H9 (cell line): ENCODE data around the gene IGFLR1. TPM values are rescaled to one million over a fixed set of nuclear protein-coding genes. Genes with fewer than 3 reads are reported as not detected.

ENCODE experiments used
- DNase-seq: peaks from one replicate; pipeline ENCODE4 v3.0.0-alpha.2; 2017
- H2AFZ ChIP-seq: one replicate; pipeline ENCODE4 v1.6.1; 2013; ENCODE audit warnings: mild to moderate bottlenecking, low read length, control low read depth, moderate library complexity
- H2AK5ac ChIP-seq: 2 replicates; pipeline ENCODE4 v1.6.1; 2013; ENCODE audit warnings: low read length, control low read depth, mixed read lengths; ENCODE audit not compliant: insufficient read length
- H2BK120ac ChIP-seq: one replicate; pipeline ENCODE4 v1.6.1; 2013; ENCODE audit warnings: low read depth, mild to moderate bottlenecking, low read length, control low read depth, inconsistent platforms; ENCODE audit not compliant: poor library complexity, severe bottlenecking
- H2BK12ac ChIP-seq: 2 replicates; pipeline ENCODE4 v1.6.1; 2013; ENCODE audit warnings: low read length, control low read depth, mixed read lengths, low read depth; ENCODE audit not compliant: insufficient read length
- H2BK15ac ChIP-seq: 2 replicates; pipeline ENCODE4 v1.6.1; 2013; ENCODE audit warnings: low read depth, low read length, control low read depth
- H2BK20ac ChIP-seq: one replicate; pipeline ENCODE4 v1.6.1; 2013; ENCODE audit warnings: low read depth, mild to moderate bottlenecking, low read length, control low read depth, inconsistent platforms; ENCODE audit not compliant: poor library complexity, severe bottlenecking
- H2BK5ac ChIP-seq: 2 replicates; pipeline ENCODE4 v1.6.1; 2013; ENCODE audit warnings: low read length, control low read depth, mixed read lengths; ENCODE audit not compliant: insufficient read length
- H3K14ac ChIP-seq: 2 replicates; pipeline ENCODE4 v1.6.1; 2013; ENCODE audit warnings: low read length, control low read depth; ENCODE audit not compliant: insufficient read depth
- H3K18ac ChIP-seq: 2 replicates; pipeline ENCODE4 v1.6.1; 2013; ENCODE audit warnings: low read depth, mild to moderate bottlenecking, mixed read lengths, low read length, control low read depth; ENCODE audit not compliant: insufficient read length
- H3K23ac ChIP-seq: 2 replicates; pipeline ENCODE4 v1.6.1; 2013; ENCODE audit warnings: low read length, control low read depth, mixed read lengths, low read depth; ENCODE audit not compliant: insufficient read length
- H3K23me2 ChIP-seq: 2 replicates; pipeline ENCODE4 v1.6.1; 2013; ENCODE audit warnings: low read depth, mild to moderate bottlenecking, mixed read lengths, low read length, control low read depth; ENCODE audit not compliant: insufficient read length, poor library complexity, severe bottlenecking
- H3K27ac ChIP-seq: 2 replicates; pipeline ENCODE4 v1.5.1; 2013; ENCODE audit warnings: low read length, control low read depth, mixed read lengths, low read depth; ENCODE audit not compliant: insufficient read length
- H3K27me3 ChIP-seq: 2 replicates; pipeline ENCODE4 v1.6.1; 2013; ENCODE audit warnings: low read length, control low read depth, inconsistent platforms; ENCODE audit not compliant: insufficient read depth
- H3K4ac ChIP-seq: 2 replicates; pipeline ENCODE4 v1.6.1; 2013; ENCODE audit warnings: low read depth, mild to moderate bottlenecking, control low read depth, inconsistent platforms, low read length, moderate library complexity
- H3K4me1 ChIP-seq: 2 replicates; pipeline ENCODE4 v1.6.1; 2013; ENCODE audit warnings: low read length, control low read depth, inconsistent platforms; ENCODE audit not compliant: insufficient read depth
- H3K4me2 ChIP-seq: 2 replicates; pipeline ENCODE4 v1.6.1; 2013; ENCODE audit warnings: low read length, control low read depth, mixed read lengths; ENCODE audit not compliant: insufficient read length, insufficient read depth
- H3K56ac ChIP-seq: 2 replicates; pipeline ENCODE4 v1.6.1; 2013; ENCODE audit warnings: low read depth, mild to moderate bottlenecking, mixed read lengths, low read length, control low read depth; ENCODE audit not compliant: insufficient read length
- H3K79me1 ChIP-seq: 2 replicates; pipeline ENCODE4 v1.6.1; 2013; ENCODE audit warnings: low read depth, mild to moderate bottlenecking, moderate library complexity, low read length, control low read depth, inconsistent platforms; ENCODE audit not compliant: insufficient read depth, poor library complexity, severe bottlenecking
- H3K79me2 ChIP-seq: 2 replicates; pipeline ENCODE4 v1.6.1; 2013; ENCODE audit warnings: low read length, control low read depth, inconsistent platforms; ENCODE audit not compliant: insufficient read depth
- H3K9ac ChIP-seq: 2 replicates; pipeline ENCODE4 v1.6.1; 2013; ENCODE audit warnings: low read length, control low read depth, mixed read lengths; ENCODE audit not compliant: insufficient read length; ENCODE audit errors: extremely low read depth
- H3K9me3 ChIP-seq: one replicate; pipeline ENCODE4 v1.6.1; 2013; ENCODE audit warnings: low read depth, low read length, inconsistent platforms; ENCODE audit not compliant: control insufficient read depth
- H3T11ph ChIP-seq: one replicate; pipeline ENCODE4 v1.6.1; 2013; ENCODE audit warnings: mild to moderate bottlenecking, low read length, control low read depth, inconsistent platforms
- H4K20me1 ChIP-seq: one replicate; pipeline ENCODE4 v1.6.1; 2013; ENCODE audit not compliant: control insufficient read depth, insufficient read length, insufficient read depth
- H4K5ac ChIP-seq: 2 replicates; pipeline ENCODE4 v1.6.1; 2013; ENCODE audit warnings: low read depth, mild to moderate bottlenecking, mixed read lengths, low read length, control low read depth; ENCODE audit not compliant: insufficient read length
- H4K8ac ChIP-seq: replicated peaks from 2 replicates; pipeline ENCODE4 v1.6.1; 2013; ENCODE audit warnings: low read length, control low read depth, mixed read lengths, low read depth; ENCODE audit not compliant: insufficient read length
- H4K91ac ChIP-seq: 2 replicates; pipeline ENCODE4 v1.6.1; 2013; ENCODE audit warnings: low read depth, mild to moderate bottlenecking, moderate library complexity, mixed read lengths, low read length, control low read depth; ENCODE audit not compliant: insufficient read length
- H3K27ac Mint-ChIP-seq, 3 experiments: 2 replicates in 2 of 3; 3 replicates in 1 of 3; pipeline ENCODE4 v1.8.0; 2020 to 2021; ENCODE audit warnings: mixed read lengths in 3 of 3, mild to moderate bottlenecking in 1 of 3, moderate library complexity in 1 of 3
- H3K27me3 Mint-ChIP-seq: 2 replicates; pipeline ENCODE4 v1.8.0; 2021; ENCODE audit warnings: low read depth, mild to moderate bottlenecking, moderate library complexity, mixed read lengths
- H3K36me3 Mint-ChIP-seq, 3 experiments: 2 replicates in 2 of 3; 3 replicates in 1 of 3; pipeline ENCODE4 v1.8.0; 2020 to 2021; ENCODE audit warnings: low read depth in 3 of 3, mixed read lengths in 3 of 3; ENCODE audit not compliant: insufficient read depth in 1 of 3
- H3K4me1 Mint-ChIP-seq, 2 experiments: 2 replicates each; pipeline ENCODE4 v1.8.0; 2020; ENCODE audit warnings: mixed read lengths in 2 of 2
- H3K4me3 Mint-ChIP-seq, 2 experiments: 2 replicates in 1 of 2; 3 replicates in 1 of 2; pipeline ENCODE4 v1.8.0; 2020 to 2021; ENCODE audit warnings: mild to moderate bottlenecking in 2 of 2, mixed read lengths in 2 of 2, moderate library complexity in 1 of 2
- H3K9me3 Mint-ChIP-seq, 2 experiments: 2 replicates in 1 of 2; 3 replicates in 1 of 2; pipeline ENCODE4 v1.8.0; 2020; ENCODE audit warnings: mild to moderate bottlenecking in 2 of 2, mixed read lengths in 2 of 2, moderate library complexity in 1 of 2
- CTCF ChIP-seq: fragments of 200-600 bp; sonication (generic); conservative IDR thresholded peaks from 3 replicates; pipeline ENCODE4 v1.8.0; 2021; ENCODE audit warnings: antibody characterized with exemption, mild to moderate bottlenecking
- WGBS: extraction: QIAGEN DNeasy Blood & Tissue Kit; methylation state at CpG from one replicate; pipeline ENCODE4 v1.1.7; 2013; ENCODE audit warnings: missing lambda C conversion rate, low lambda C conversion rate, mixed read lengths; ENCODE audit not compliant: insufficient read length; ENCODE audit errors: extremely low coverage; 5-methylcytosine and 5-hydroxymethylcytosine counted together
- total RNA-seq: library from RNA; stranded (reverse); gene quantifications from 2 replicates; pipeline ENCODE4 v1.2.1, GENCODE V29; 2021

IGFLR1 gene
- total RNA-seq, 1 experiment from 2014 or later = 2.9 TPM

GRCh38 chr19:35760711-35761349 is 18.6 kb upstream of the IGFLR1 start:
- H2BK15ac ChIP-seq = no peak overlapping the region
- no peak overlapping the region for H2BK20ac ChIP-seq
- Mint-ChIP-seq H3K27ac (no peak overlapping the region), H3K36me3 (peaks cover 6 to 41% (median 40%) of the 10 kb centered on the region in 3 experiments; a peak in 6 of 7 replicates), H3K27me3 (peaks cover 3% of the 10 kb centered on the region; the same call in 1 of the 2 replicates), H3K9me3 (no peaks in the 10 kb centered on the region), H3K4me1 (peaks cover 10 to 19% of the 10 kb centered on the region in 2 experiments), H3K4me3 (no peak overlapping the region; a peak in 1 of 5 replicates)
- H2BK5ac ChIP-seq = no peak overlapping the region
- no peak overlapping the region for H4K91ac ChIP-seq
- WGBS = no CpG with 5 or more reads among the region's 4 CpGs
- H3K56ac ChIP-seq = no peak overlapping the region
- H3K27me3 ChIP-seq = no peaks in the 10 kb centered on the region
- no peaks in the 10 kb centered on the region for H4K20me1 ChIP-seq
- H2BK120ac ChIP-seq = no peak overlapping the region
- H3K14ac ChIP-seq = no peak overlapping the region
- H4K8ac ChIP-seq = no peak overlapping the region
- no peak overlapping the region for H3K4me2 ChIP-seq
- H3K79me1 ChIP-seq = no peaks in the 10 kb centered on the region
- TF ChIP-seq CTCF = no peak
- H3K23me2 ChIP-seq = peaks cover 13% of the 10 kb centered on the region
- H2BK12ac ChIP-seq = no peak overlapping the region
- H3K18ac ChIP-seq = no peak overlapping the region
- no peak overlapping the region for H3K27ac ChIP-seq
- H3K9me3 ChIP-seq = no peaks in the 10 kb centered on the region
- no peak for DNase-seq
- no peak overlapping the region for H3T11ph ChIP-seq
- no peaks in the 10 kb centered on the region for H3K4me1 ChIP-seq
- H2AFZ ChIP-seq = no peak overlapping the region
- H2AK5ac ChIP-seq = no peak overlapping the region
- H3K4ac ChIP-seq = no peak overlapping the region
- no peak overlapping the region for H3K23ac ChIP-seq
- H4K5ac ChIP-seq = no peak overlapping the region
- no peak overlapping the region for H3K9ac ChIP-seq
- no peaks in the 10 kb centered on the region for H3K79me2 ChIP-seq
